HuH-7.5 (cell line): ENCODE results near the gene SUN2.

Experiments
- DNase-seq: peaks from one replicate; pipeline ENCODE4 v3.0.0; 2011; ENCODE audit warnings: low spot score

Gene SUN2

GRCh38 chr22:38734421-38735100 is 21.2 kb downstream of the SUN2 start:
- no peak for DNase-seq

DNA sequence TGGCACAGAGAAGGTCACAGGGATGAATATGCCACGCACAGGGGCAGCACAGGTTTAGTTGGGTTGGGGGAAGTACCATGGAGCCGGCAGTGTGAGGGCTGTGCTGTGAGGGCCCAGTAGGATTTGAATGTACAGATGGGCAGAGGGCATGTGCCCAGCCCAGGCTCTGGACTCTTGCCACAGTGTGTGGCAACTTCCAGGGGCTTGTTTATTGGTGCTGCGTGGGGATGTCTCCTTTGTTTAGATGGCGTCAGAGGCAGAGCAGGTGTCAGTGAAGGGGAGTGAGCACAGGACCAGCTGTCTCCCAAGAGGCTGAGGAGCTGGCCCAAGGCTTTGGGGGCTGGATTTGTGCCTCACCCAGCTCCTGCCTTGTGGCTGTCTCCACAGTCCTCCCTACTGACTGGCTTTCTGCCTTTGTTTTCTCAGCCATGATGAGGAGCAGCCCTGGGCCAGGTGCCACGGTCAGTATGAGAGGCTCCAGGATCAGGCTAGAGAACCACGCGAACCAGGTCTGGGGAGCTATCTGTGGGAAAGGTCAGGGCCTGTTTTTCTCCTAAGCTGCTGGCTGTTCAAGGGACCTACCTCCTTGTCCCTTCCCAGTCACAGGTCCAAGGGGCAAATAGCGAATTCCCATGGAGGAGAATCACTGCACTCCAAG is 21.9 kb downstream of the SUN2 start:
- no peak for DNase-seq

GRCh38 chr22:38733329-38733723 is 22.5 kb downstream of the SUN2 start:
- peak; percentile 57 for DNase-seq

GRCh38 chr22:38732251-38732815 is 23.5 kb downstream of the SUN2 start:
- no peak for DNase-seq

DNA sequence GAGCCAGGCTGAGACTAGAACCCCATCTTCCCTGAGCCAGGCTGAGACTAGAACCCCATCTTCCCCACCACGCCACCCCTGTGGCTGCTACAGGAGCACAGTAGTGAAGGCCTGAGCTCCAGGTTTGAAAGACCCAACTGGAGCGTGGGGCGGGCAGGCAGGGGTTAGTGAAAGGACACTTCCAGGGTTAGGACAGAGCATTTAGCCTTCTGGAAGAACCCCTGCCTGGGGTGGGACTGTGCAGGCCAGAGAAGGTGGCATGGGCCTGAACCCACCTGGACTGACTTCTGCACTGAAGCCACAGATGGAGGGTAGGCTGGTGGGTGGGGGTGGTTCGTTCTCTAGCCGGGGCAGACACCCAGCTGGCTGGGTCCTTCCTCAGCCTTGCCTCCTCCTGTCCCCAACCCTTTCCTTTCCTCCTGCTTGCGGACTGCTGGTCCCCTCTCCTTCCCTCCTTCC is 24.1 kb downstream of the SUN2 start:
- DNase-seq, result no peak

GRCh38 chr22:38730411-38730871 is 25.4 kb downstream of the SUN2 start:
- DNase-seq, result no peak

DNA sequence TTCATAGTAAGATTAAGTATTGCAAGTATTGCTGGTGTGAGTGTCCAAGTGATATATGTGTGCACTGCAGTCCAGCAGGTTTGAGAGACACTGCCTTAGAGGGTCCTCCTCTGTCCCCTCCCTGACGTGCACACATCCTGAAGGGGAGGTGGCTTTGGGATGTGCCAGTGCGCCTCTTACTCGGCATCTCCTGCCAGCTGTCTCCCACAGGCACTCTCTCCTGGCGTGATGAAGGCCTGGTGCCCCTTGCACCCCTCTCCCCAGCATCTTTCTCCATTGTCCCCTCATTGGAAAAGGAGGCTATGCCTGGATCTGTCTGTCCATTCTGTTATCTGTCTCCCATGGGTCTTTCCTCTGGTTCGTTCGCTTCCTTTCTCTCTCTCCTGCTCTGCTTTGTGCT is 25.9 kb downstream of the SUN2 start:
- DNase-seq, result no peak

GRCh38 chr22:38728871-38729796 is 26.7 kb downstream of the SUN2 start:
- DNase-seq, result no peak

DNA sequence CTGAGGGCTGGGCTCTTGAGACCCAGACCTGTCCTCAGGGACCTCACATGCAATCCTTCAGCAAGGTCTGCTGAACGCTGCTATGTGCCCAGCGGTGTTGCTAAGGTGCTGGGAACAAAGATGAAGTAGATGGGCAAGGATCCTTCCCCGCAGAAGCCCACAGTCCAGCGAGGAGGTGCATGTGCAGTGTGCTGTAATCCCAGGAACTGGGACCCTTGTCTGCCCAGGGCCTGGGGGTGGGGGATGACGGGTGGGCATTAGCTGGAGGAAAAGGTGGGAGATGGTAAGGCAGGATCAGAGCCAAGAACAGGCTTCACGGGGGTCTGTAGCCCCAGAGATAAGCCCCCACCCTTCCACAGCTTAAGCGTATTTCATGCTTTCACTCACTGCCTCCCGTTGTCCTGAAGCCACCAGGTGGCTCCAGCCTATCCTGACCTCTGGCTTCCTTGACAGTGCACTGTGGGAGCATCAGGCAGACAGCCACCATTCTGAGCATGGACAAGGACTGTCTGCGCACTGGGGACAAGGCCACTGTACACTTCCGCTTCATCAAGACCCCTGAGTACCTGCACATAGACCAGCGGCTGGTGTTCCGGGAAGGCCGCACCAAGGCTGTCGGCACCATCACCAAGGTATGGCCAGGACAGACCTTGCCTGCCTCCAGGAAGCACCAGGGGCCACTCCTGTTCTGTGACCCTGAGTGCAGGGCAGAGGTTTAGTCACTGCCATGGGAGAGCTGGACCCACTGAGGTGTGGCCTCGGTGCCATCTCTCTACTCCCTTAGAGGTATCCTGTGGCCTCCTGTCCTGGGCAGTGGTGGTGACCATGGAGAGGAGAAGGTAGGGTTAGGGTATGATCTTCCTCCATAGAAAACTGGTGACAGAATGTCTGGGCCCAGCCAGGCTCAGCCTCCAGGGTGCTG is 28.0 kb downstream of the SUN2 start:
- no peak for DNase-seq

DNA sequence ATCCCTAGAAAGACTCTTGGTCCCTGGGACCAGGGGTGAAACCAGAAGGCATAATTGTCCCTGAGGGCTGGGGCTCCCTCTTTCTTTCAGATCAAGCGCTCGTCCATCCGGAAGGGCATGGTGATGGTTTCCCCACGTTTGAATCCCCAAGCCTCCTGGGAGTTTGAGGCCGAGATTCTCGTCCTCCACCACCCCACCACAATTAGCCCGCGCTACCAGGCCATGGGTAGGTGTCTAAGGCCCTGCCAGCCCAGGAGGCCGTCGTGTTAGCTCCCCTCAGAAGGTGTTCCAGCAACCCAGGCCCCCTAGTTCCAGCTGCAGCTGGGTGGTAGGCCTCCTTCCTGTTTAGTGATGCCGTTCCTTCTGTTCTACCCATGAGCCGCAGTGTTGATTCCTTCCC is 28.7 kb downstream of the SUN2 start:
- no peak for DNase-seq

- no peak for DNase-seq
Measured at GRCh38 chr22:38725900-38726655, 29.7 kb downstream of the SUN2 start.

DNA sequence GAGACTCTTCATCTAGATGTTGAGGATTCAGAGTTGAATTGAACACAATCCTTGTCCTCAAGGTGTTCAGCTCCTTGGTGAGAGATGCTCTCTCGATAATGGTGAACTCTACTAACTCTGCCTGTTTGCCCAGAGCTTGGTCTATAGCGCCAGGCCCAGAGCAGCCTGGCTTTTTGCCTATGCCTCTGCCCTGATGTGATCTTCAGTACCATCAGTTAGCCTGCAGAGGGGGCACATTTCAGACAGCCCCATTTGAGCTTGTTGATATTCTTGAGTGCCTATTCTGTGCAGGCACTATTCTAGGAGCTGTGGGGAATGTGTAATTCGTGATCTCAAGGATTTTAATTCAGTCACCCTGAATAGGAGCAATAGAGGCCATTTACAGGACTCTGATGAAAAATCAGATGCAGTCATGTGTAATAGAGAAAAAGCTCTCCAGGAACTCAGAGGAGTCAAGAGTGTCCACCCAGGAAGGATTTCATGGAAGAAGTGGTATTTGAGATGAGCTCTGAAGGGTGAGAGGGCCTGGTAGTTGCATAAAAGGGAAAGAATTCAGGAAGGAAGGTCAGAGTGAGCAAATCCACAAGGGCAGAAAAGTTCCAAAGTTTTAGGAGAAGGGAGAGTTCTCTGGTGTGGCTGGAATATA is 30.7 kb downstream of the SUN2 start:
- peak; percentile 55 for DNase-seq

DNA sequence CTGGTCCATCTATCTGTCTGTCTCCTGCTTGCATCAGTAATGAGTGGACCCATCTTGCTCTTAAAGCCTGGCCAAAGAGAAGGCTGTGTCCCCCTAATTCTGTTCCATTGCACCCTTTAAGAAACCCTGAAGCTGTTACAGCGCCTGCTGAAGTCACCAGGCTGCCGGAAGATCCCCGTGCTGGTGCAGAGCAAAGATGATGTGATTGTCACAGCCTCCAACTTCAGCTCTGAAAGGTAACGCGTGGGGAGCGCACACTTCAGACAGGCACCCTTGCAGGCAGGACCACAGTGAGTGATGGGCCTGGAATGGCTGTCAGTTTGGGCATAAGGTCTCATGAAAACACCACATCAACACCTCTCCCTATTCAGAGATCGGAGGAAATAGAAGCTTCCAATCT is 31.6 kb downstream of the SUN2 start:
- no peak for DNase-seq

DNA sequence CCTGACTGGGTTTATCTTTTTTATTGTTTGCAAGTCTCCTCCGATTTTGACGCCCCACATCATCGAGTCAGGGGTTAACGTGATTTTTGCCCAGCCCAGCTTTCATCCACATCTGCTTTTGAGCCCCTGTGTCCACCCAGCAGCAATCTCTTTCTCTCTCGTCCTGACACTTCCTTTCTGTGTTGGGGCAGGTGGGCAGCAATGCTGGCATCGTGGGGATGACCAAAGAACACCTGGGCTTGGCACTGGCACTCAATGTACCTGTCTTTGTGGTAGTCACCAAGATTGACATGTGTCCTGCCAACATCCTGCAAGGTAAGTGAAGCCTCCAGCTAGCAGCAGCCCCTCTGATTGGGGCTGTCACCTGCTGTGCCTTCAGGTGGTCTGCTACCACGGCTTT is 34.2 kb downstream of the SUN2 start:
- DNase-seq, result no peak

- DNase-seq, result no peak
Measured at GRCh38 chr22:38720350-38720749, 35.4 kb downstream of the SUN2 start.

DNA sequence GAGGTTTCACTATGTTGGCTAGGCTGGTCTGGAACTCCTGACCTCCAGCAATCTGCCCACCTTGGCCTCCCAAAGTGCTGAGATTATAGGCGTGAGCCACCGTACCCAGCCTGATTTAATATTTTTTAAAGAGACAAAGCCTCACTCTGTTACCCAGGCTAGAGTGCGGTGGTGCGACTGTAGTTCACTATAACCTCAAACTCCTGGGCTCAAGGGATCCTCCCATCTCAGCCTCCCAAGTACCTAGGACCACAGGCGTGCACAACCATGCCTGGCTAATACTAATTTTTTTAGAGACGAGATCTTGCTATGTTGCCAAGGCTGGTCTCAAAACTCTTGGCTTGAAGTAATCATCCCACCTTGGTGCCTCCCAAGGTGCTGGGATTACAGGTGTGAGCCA is 36.6 kb downstream of the SUN2 start:
- no peak for DNase-seq

- no peak for DNase-seq
Measured at GRCh38 chr22:38718414-38718813, 37.4 kb downstream of the SUN2 start.

DNA sequence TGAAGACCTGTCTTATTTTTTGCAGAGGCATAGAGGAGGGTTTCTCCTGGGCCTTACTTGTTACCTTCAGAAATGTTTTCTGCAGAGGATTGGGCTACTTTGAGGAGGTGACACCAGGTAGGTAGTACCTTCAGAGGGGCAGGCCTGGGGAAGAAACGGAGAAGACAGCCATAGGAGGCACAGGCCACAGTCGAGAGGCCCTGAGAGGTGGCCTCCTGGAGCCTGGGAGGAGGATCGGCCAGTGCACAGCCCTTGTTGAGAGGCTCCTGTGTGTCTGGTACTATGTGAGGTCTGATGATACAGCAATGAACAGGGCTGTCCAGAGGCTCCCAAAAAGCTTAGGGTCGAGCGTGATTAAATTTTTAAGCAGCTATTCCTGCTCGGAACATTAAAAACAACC is 38.6 kb downstream of the SUN2 start:
- DNase-seq, result no peak

DNA sequence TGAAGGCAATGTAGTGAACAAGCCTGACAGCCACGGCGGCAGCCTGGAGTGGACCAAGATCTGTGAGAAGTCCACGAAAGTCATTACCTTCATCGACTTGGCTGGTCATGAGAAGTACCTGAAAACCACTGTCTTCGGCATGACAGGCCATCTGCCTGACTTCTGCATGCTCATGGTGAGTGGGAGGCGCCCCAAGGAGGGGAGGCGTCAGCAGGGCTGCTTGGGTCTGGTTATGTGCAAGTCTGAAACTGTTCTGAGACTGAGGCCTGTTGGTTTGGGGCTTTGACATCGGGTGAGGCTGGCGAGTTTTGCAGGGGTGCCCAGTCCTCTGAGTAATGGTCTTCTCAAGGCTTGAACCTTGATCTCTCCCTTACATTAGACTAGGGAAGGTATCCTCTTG is 39.0 kb downstream of the SUN2 start:
- no peak for DNase-seq

DNA sequence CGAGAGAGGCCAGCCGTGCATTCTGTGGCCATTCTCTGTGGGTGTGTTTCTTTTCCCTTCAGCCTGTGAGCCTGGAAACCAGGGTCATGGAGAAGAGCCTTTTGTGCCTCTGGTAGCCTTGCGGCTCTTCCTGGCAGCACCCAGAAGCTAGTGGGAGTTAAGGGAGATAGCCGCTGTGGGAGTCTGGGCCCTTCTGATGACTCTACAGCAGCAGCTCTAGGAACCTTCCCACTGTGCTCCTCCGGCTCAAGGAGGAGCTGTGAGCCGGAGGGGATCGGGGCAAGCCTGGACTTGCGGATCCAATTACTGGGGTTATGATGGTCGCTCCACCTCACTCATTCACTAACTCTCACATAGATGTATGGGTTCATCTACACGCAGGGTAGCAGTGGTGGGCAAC is 39.5 kb downstream of the SUN2 start:
- DNase-seq, result no peak
